ENCODE data around the gene ALDH16A1.

GRCh38 chr19:49453757-49454240, 774 bp downstream of the ALDH16A1 start:
- TF ChIP-seq CTCF (IDR thresholded peaks at IDR 0.05) (no peak), POLR2A (IDR thresholded peaks at IDR 0.05) (no peak)

Measured in heart left ventricle (tissue), 13 donors.